GM18951 (cell line): ENCODE measurements around the gene TCF4.

Experiments
- POLR2A ChIP-seq: IDR thresholded peaks from 4 replicates; pipeline ENCODE4 v1.6.1; 2011; ENCODE audit warnings: mild to moderate bottlenecking; ENCODE audit not compliant: insufficient read length, insufficient read depth; ENCODE audit errors: extremely low read depth
- in situ Hi-C: fragments of 300-500 bp; cut with MboI; formaldehyde crosslinking; loops from one replicate; pipeline ENCODE4 v1.12.0; 2022; ENCODE audit warnings: low sequenced_read_pairs, mixed read lengths, inconsistent platforms; ENCODE audit not compliant: unreplicated experiment

TCF4 gene

DNA sequence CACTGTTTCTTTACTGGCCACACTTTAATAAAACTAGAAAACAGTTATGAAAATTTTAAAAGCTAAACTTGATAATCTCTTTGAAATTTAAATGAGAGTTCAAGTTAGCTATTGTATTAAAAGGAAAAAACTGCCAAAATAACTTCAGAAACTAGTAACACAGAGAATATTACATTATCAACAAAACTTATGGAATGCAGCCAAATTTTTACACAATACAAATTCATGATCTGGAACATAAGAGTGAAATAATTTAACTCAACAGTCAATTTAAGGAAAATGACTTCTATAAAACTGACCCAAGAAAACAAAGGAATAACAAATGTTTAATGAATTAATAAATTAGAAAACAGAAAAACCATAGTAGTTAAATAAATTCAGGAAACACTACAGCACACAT, 65.0 kb downstream of the TCF4 start:
- TF ChIP-seq POLR2A = no peak
- in situ Hi-C loops = no loop called here

- in situ Hi-C loops = no loop called here
- no peak for TF ChIP-seq POLR2A
These were observed 66.0 kb downstream of the TCF4 start for GRCh38 chr18:55522011-55522410.

DNA sequence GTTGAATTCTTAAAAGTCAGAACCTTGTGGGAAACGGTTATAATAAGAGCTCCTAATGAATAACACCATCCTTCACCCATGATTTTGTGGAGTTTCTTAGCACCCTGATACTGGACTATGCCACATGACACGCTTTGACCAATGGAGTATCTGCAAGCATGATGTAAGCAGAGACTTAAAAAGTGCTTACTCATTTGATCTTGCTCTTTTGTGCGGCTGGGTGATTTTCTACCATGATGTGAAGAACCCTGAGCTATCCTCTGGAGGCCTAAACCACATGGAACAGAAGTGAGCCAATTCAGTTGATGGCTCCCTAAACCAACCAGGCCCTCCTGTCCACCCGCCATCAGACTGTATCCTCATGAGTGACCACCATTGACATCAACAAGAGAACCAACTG, 70.9 kb downstream of the TCF4 start:
- in situ Hi-C loops = no loop called here
- TF ChIP-seq POLR2A = no peak

- no peak for TF ChIP-seq POLR2A
- in situ Hi-C loops = no loop called here
These were observed 71.9 kb downstream of the TCF4 start for GRCh38 chr18:55515941-55516710.

DNA sequence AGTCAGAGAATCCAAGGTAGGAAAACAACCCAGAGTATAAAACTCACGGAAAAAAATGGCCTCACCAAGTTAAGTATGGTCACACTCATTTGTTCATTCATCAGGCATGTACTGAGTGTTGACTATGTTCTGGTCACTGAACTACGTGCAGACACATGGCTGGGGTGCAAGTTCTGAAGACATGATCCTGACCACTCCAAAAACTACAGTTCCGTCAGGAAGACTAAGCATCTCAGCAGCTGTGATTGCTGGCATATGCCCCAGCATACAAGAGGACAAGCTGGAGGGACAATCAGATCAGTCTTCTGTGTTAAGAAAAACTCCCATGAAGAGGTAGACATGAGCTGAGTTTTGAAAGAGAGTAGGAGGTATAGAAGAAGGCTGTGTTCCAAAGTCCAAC, 72.8 kb downstream of the TCF4 start:
- no peak for TF ChIP-seq POLR2A
- in situ Hi-C loops = no loop called here

DNA sequence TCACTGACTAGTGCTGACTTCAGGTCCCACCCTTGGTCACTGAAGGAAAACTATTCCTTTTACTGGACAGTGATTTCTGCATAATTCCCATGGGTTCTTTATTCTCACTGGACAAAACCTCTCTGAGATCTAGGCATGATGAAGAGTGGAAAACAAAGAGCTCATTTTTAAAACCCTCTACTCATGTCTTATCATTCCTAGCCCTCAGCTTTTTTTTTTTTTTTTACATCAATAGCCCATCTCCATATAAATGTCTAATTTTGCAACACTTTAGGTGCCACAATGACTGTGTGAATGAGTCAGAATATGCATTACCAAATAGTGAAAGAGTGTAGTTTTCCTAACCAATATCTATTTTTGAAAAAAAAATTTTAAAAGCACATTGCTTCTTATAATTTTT, 74.8 kb downstream of the TCF4 start:
- TF ChIP-seq POLR2A = no peak
- in situ Hi-C loops = no loop called here

DNA sequence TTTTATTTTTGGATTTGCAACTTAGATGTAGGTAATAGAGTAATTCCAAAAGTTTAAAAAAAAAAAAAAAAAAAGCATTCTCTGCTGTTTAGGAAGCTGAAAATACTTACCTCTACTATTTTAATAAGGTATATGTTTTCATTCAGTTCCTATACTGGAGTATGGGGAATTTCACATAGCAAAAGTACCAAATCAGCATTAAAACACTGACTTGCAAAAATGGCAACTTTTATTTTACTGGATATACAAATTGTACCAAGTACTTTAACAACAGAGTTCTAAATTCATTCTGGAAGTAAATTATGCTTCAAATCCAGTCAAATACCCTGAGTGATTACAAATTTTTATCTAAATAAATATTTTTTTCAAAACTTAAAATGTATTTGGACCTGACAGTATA, 76.7 kb downstream of the TCF4 start:
- in situ Hi-C loops = no loop called here
- TF ChIP-seq POLR2A = no peak

DNA sequence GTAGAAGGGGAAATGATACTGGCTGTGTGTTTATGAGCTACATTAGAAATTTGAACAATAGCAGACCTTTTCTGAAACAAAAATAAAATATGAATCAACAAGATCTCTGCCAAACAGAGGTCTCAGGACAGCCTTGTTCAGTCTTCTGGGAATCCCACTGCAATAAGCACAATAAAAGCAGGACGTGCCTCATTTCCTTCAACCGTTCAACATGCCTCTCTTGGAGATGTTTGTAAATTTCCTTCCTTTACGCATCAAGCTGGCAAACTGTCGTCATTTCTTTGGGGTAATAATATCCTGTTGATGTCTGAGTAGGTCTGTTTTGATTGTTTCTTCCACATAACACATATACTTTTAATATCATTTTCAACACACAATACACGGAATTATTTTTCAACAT, 77.2 kb downstream of the TCF4 start:
- in situ Hi-C loops = no loop called here
- no peak for TF ChIP-seq POLR2A

GRCh38 chr18:55509631-55510324, 78.2 kb downstream of the TCF4 start:
- in situ Hi-C loops = no loop called here
- TF ChIP-seq POLR2A = no peak

GRCh38 chr18:55508651-55509050, 79.3 kb downstream of the TCF4 start:
- in situ Hi-C loops = no loop called here
- no peak for TF ChIP-seq POLR2A

DNA sequence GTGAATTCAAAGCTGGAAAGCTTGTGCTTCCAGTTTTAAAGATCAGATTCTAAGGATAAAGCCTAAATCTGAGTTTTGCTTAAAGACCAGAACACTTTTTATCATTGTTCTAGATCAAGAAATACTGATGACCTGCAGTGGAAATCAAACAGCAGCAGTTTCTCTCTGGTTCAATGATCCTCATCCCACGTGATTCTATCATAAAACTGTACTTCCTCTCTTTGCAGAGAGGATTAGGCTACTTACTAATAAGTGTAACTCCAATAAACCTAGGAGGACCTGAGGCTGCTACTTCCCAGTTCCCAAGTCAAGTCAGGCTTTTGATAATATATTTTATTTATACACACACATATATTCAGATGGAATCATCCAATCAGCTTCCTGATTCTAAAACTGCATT, 81.9 kb downstream of the TCF4 start:
- in situ Hi-C loops = no loop called here
- no peak for TF ChIP-seq POLR2A

- no peak for TF ChIP-seq POLR2A
- in situ Hi-C loops = no loop called here
These were observed 83.2 kb downstream of the TCF4 start for GRCh38 chr18:55504808-55505207.

DNA sequence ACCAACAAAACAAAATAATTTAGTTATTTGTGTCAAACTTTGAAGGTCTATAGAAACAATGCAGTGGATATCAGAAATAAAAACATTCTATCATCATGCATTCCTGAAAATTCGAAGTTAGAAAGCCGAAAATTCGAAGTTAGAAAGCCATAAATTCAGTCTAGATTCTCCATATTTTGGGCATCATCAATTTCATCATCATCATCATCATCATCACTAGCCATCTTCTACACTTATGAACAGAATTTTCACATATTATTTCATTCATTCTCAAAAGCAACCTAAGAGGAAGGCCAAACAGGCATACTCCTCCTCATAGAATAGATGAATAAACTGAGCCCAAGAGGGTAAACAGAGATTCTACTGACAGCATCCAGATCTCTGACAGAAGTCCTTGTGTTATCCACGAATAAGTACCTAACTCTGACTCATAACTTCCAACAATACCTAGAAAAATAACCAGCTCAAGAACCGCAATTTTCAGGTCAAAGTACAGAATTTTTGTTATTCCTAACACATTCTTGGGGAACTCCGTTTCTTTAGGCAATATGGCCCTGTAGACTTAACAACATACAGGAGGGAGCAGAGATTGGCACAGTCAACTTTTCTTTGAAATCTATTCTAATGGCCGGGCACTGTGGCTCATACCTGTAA, 84.7 kb downstream of the TCF4 start:
- no peak for TF ChIP-seq POLR2A
- in situ Hi-C loops = no loop called here

GRCh38 chr18:55501982-55502710, 85.8 kb downstream of the TCF4 start:
- in situ Hi-C loops = no loop called here
- no peak for TF ChIP-seq POLR2A

DNA sequence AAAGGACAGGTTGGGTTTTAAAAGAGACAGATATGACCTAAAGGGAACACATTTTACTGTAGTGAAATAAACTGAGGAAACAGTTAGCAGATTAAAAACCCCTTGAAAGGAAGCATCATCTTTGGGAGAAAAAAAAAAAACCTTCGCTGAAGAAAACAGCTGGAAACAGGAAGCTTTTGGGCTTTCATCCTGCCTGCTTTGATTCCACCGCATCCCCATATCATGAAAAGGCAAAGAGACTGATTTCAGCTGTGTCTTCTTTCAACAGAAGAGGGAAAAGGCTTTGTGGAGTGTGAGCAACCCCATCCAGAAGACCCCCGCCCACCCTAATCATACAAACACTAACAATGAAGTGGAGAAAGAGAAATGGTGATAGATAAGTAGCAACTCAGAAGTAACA, 86.4 kb downstream of the TCF4 start:
- in situ Hi-C loops = no loop called here

More for the DNA sequence above, 86.4 kb downstream of the TCF4 start:
- TF ChIP-seq POLR2A = no peak
